K562 (cell line): ENCODE data around the gene SATB1. TPM values are rescaled to one million over a fixed set of nuclear protein-coding genes. Genes with fewer than 3 reads are reported as not detected.

Experiments used
- ATAC-seq: fragments of 200-7000 bp; cut with Tn5 transposase; 3 replicates; pipeline ENCODE4 v1.9.1; 2020; ENCODE audit warnings: moderate library complexity
- BruUV-seq: library from RNA; stranded (reverse); fragments of 400-500 nt; replicated peaks from 2 replicates; lab custom pipeline; 2021; lab: Mats Ljungman, UMichigan
- CTCF ChIA-PET: fragments of 300-600 bp; formaldehyde crosslinking; extraction: SDS; loops from one replicate; lab custom pipeline; 2021; ENCODE audit warnings: low intra/inter-chr PET ratio; lab: Yijun Ruan, JAX
- POLR2A ChIA-PET: fragments of 300-600, 350-650 bp; sonication (Branson Sonifier 250); formaldehyde crosslinking; extraction: SDS; loops from one replicate; lab custom pipeline; 2021; ENCODE audit warnings: antibody characterized with exemption, inconsistent platforms; lab: Yijun Ruan, JAX
- DNase-seq, 4 experiments: peaks; one replicate each; pipeline versions ENCODE4 v3.0.0 to v3.0.0-alpha.2; 2011 to 2018; ENCODE audit warnings: low spot score in 3 of 4, mixed read lengths in 3 of 4; ENCODE audit errors: extremely low read depth in 1 of 4
- FAIRE-seq: peaks from 2 replicates; lab custom pipeline; 2011; peaks lifted over from hg19 to GRCh38; lab: Jason Lieb, UNC
- H2AFZ ChIP-seq: 2 replicates; pipeline ENCODE4 v1.6.0; 2011; ENCODE audit warnings: low read depth, low read length, control low read depth, inconsistent platforms
- H3K27ac ChIP-seq: fragments of 200-600 bp; 3 replicates; pipeline ENCODE4 v1.8.0; 2011; ENCODE audit warnings: low read depth, mild to moderate bottlenecking, control low read depth, inconsistent platforms, low read length, moderate library complexity, mixed read lengths; ENCODE audit errors: extremely low read depth
- H3K27me3 ChIP-seq, 2 experiments: fragments of 300-600 bp in 1 of 2; 2 replicates in 1 of 2; 3 replicates in 1 of 2; pipeline versions ENCODE4 v1.6.0 to v1.8.0; 2011; ENCODE audit warnings: inconsistent platforms in 2 of 2, low read length in 2 of 2, mild to moderate bottlenecking in 1 of 2, mixed read lengths in 1 of 2, moderate library complexity in 1 of 2; ENCODE audit not compliant: control insufficient read depth in 2 of 2, insufficient read depth in 2 of 2
- H3K36me3 ChIP-seq: fragments of 300-600 bp; 3 replicates; pipeline ENCODE4 v1.8.0; 2011; ENCODE audit warnings: mild to moderate bottlenecking, low read length, inconsistent platforms; ENCODE audit not compliant: control insufficient read depth, insufficient read depth
- H3K4me1 ChIP-seq, 2 experiments: fragments of 200-600 bp in 1 of 2; replicated peaks in 1 of 2; 2 replicates in 1 of 2; 3 replicates in 1 of 2; pipeline versions ENCODE4 v1.5.1 to v1.8.0; 2011; ENCODE audit warnings: inconsistent platforms in 2 of 2, low read length in 2 of 2, mild to moderate bottlenecking in 1 of 2, mixed read lengths in 1 of 2, moderate library complexity in 1 of 2; ENCODE audit not compliant: control insufficient read depth in 2 of 2, insufficient read depth in 2 of 2
- H3K4me2 ChIP-seq: 2 replicates; pipeline ENCODE4 v1.6.1; 2011; ENCODE audit warnings: low read length, control low read depth, inconsistent platforms, mixed read lengths; ENCODE audit not compliant: insufficient read depth
- H3K4me3 ChIP-seq: fragments of 200-600 bp; sonication (generic), shearing (Covaris generic); 2 replicates; pipeline ENCODE4 v1.5.1; 2016; ENCODE audit warnings: control low read depth, inconsistent platforms
- H3K79me2 ChIP-seq: fragments of 200-600 bp; 3 replicates; pipeline ENCODE4 v1.8.0; 2011; ENCODE audit warnings: low read length, inconsistent platforms; ENCODE audit not compliant: control insufficient read depth, insufficient read depth
- H3K9ac ChIP-seq, 2 experiments: 2 replicates each; pipeline versions ENCODE4 v1.6.0 to v1.6.1; 2011; ENCODE audit warnings: low read depth in 2 of 2, low read length in 2 of 2, control low read depth in 1 of 2, inconsistent platforms in 1 of 2, mild to moderate bottlenecking in 1 of 2, mixed read lengths in 1 of 2; ENCODE audit not compliant: insufficient read depth in 1 of 2
- H3K9me1 ChIP-seq: one replicate; pipeline ENCODE4 v1.6.0; 2011; ENCODE audit warnings: inconsistent platforms, mild to moderate bottlenecking, low read length, moderate library complexity; ENCODE audit not compliant: control insufficient read depth, insufficient read depth
- H3K9me3 ChIP-seq: replicated peaks from 2 replicates; pipeline ENCODE4 v1.5.1; 2011; ENCODE audit warnings: low read depth, low read length, inconsistent platforms; ENCODE audit not compliant: control insufficient read depth, insufficient read depth
- H4K20me1 ChIP-seq: replicated peaks from 2 replicates; pipeline ENCODE4 v1.6.1; 2011; ENCODE audit warnings: low read length, inconsistent platforms, mixed read lengths; ENCODE audit not compliant: control insufficient read depth, insufficient read depth
- CEBPG ChIP-seq, 3 experiments: fragments of 200-800 bp in 1 of 3; sonication (Bioruptor generic) in 1 of 3; sonication (generic) in 1 of 3; formaldehyde crosslinking in 1 of 3; IDR thresholded peaks in 2 of 3; conservative IDR thresholded peaks in 1 of 3; 2 replicates each; pipeline versions ENCODE4 v1.6.1 to v1.8.0; 2016 to 2022; ENCODE audit warnings: missing compliant biosample characterization in 2 of 3, missing genetic modification characterization in 2 of 3, mild to moderate bottlenecking in 1 of 3, missing genetic modification reagents in 1 of 3
- E2F8 ChIP-seq: fragments of 450-650 bp; IDR thresholded peaks from 2 replicates; pipeline ENCODE4 v1.7.1; 2018; ENCODE audit warnings: mild to moderate bottlenecking, low read depth; ENCODE audit not compliant: partially characterized antibody
- WGBS: fragments of 100-300 bp; shearing (Covaris generic); methylation state at CpG from one replicate; pipeline ENCODE4 v1.1.6; 2016; ENCODE audit warnings: low coverage, mixed read lengths; ENCODE audit not compliant: insufficient coverage; ENCODE audit errors: missing lambda C conversion rate; 5-methylcytosine and 5-hydroxymethylcytosine counted together
- in situ Hi-C: fragments of 300-500 bp; cut with MboI; formaldehyde crosslinking; loops from 4 replicates; pipeline ENCODE4 v1.15.0; 2018; ENCODE audit warnings: inconsistent platforms, mixed read lengths
- intact Hi-C: fragments of 100-400 bp; cut with micrococcal nuclease; formaldehyde crosslinking; loops from 2 replicates; pipeline ENCODE4 v1.14.2; 2022
- polyA plus RNA-seq, 8 experiments: library from polyadenylated mRNA; depleted of rRNA in 4 of 8; stranded (reverse) in 5 of 8; unstranded in 3 of 8; fragments of >200 nt; fragmentation: Nextera tagmentation in 2 of 8; fragmentation: Illumina TruSeq in 1 of 8; extraction: Ambion mirVana in 2 of 8; extraction: Trizol in 1 of 8; gene quantifications; 2 replicates each; pipeline versions ENCODE4 v1.2.1 to v1.2.3, GENCODE V29; 2011 to 2014; ENCODE audit warnings: inconsistent platforms in 1 of 8, missing spikeins in 1 of 8
- total RNA-seq, 7 experiments: library from RNA; depleted of rRNA in 6 of 7; stranded (reverse); fragments of >200 nt in 6 of 7; fragmentation: Illumina TruSeq in 2 of 7; extraction: Trizol in 2 of 7; gene quantifications; 2 replicates each; pipeline versions ENCODE4 v1.2.1 to v1.2.3, GENCODE V29; 2011 to 2021; ENCODE audit warnings: low replicate concordance in 1 of 7

Gene SATB1
- total and polyA plus RNA-seq, 9 of the 15 experiments (the other 6 are each of a cell fraction or from before 2014, with no cell fraction given) = 0.03 to 2.5 (median 0.15) TPM; not detected in 1

- WGBS = 0% methylated on average over 1 of the region's 1 CpG
- Histone ChIP-seq H3K9me1 (no peaks in the 10 kb centered on the region), H3K4me2 (no peak overlapping the region), H3K27ac (no peak overlapping the region), H3K36me3 (no peaks in the 10 kb centered on the region), H3K4me1 (no peaks in the 10 kb centered on the region), H4K20me1 (no peaks in the 10 kb centered on the region), H3K79me2 (no peaks in the 10 kb centered on the region), H3K4me3 (no peak overlapping the region), H2AFZ (no peak overlapping the region), H3K27me3 (no peaks in the 10 kb centered on the region), H3K9me3 (no peaks in the 10 kb centered on the region; the same call in 1 of the 2 replicates), H3K9ac (no peak overlapping the region)
- no peak for DNase-seq
- ATAC-seq = no peak
- ChIA-PET POLR2A (interaction anchor here (0.6 to 1.2 kb wide), 2 partner anchors 61 to 99 kb away, joined by 3 read pairs; no protein-coding TSS in a partner anchor), CTCF (no interaction called here)
- intact Hi-C loops = no loop called here
- in situ Hi-C loops = no loop called here
- TF ChIP-seq E2F8 (no peak), CEBPG (CRISPR knock-in tag; IDR thresholded peaks at IDR 0.05) (no peak), CEBPG (tag; conservative IDR thresholded peaks at IDR 0.05 in 1 of 2, IDR thresholded peaks at IDR 0.05 in 1 of 2) (peak in 1 of 2 experiments; percentile 81; a peak in 3 of 4 replicates)
- no peak for FAIRE-seq
- BruUV-seq = no TSS peak
Measured at GRCh38 chr3:18302517-18302916, 122.6 kb downstream of the SATB1 start.
